ENCODE measurements around the gene DLGAP4.

DNA sequence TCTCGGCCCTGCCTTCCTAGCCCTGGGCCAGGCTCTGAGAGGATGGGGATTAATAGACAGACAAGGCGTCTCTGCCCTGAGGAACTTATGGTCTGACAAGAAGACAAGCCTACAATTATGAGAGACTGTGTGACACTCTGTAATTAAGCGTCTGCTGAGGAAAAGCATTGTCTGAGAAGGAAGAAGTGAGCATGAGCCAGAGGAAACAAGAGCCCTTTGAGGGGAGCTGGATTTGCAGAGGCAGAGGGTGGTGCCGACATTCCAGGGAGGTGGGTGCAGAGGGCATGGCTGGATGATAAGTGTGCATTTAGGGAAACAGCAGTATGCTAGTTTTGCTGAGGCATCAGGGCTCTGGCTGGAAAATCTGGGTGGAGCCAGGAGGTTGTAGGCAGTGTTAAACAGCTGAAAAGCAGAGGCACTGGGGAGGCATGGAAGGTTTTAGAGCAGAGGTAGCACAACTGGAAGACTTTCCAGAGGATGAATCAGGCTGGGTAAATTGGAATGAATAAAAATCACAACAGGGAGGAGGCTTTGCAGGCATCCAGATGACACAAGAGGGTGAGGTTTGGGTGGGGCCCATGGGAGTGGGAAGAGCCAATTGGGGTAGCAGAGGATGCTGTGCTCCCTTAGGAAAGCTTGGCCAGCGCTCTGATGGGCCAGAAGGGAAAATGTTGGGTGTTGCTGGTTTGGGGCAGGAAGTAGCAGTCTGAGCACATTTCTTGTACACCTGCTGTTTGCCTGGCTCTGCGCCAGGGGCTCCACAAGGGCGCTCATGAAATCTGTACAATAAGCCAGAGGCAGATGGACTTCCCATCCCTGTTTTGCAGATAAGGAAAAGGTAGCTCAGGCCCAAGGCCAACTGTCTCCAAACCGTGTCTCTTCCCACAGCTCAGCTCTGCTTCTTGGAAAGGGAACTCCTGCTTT is 161.2 kb downstream of the DLGAP4 start:
- TF ChIP-seq, protein P1, sequence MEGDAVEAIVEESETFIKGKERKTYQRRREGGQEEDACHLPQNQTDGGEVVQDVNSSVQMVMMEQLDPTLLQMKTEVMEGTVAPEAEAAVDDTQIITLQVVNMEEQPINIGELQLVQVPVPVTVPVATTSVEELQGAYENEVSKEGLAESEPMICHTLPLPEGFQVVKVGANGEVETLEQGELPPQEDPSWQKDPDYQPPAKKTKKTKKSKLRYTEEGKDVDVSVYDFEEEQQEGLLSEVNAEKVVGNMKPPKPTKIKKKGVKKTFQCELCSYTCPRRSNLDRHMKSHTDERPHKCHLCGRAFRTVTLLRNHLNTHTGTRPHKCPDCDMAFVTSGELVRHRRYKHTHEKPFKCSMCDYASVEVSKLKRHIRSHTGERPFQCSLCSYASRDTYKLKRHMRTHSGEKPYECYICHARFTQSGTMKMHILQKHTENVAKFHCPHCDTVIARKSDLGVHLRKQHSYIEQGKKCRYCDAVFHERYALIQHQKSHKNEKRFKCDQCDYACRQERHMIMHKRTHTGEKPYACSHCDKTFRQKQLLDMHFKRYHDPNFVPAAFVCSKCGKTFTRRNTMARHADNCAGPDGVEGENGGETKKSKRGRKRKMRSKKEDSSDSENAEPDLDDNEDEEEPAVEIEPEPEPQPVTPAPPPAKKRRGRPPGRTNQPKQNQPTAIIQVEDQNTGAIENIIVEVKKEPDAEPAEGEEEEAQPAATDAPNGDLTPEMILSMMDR (IDR thresholded peaks at IDR 0.05): no peak
- no peak for TF ChIP-seq JUNB (IDR thresholded peaks at IDR 0.05)
- TF ChIP-seq POLR2A (IDR thresholded peaks at IDR 0.05; ENCODE audit: low read length): no peak
- no peak for TF ChIP-seq RAD21 (conservative IDR thresholded peaks at IDR 0.05 in 1 of 2, IDR thresholded peaks at IDR 0.05 in 1 of 2)
- TF ChIP-seq RCOR1 (IDR thresholded peaks at IDR 0.05; ENCODE audit: low read depth, low read length): no peak
- TF ChIP-seq SREBF2 (IDR thresholded peaks at IDR 0.05): no peak
- no peak for TF ChIP-seq SMC3 (IDR thresholded peaks at IDR 0.05)
- TF ChIP-seq RNF2 (IDR thresholded peaks at IDR 0.05; ENCODE audit: borderline replicate concordance, low read depth): no peak
- TF ChIP-seq KDM5A (IDR thresholded peaks at IDR 0.05): no peak
- no peak for TF ChIP-seq EP300 (IDR thresholded peaks at IDR 0.05)
- no peak for TF ChIP-seq MAZ (IDR thresholded peaks at IDR 0.05; ENCODE audit: borderline replicate concordance, low read depth, low read length)
- TF ChIP-seq KDM1A (IDR thresholded peaks at IDR 0.05; ENCODE audit: low read depth): 0 out of 2 replicates have a peak, but pooled peaks have one; percentile 33
- no peak for TF ChIP-seq TP53 (CRISPR knock-in tag; IDR thresholded peaks at IDR 0.05)
- TF ChIP-seq, protein P2, sequence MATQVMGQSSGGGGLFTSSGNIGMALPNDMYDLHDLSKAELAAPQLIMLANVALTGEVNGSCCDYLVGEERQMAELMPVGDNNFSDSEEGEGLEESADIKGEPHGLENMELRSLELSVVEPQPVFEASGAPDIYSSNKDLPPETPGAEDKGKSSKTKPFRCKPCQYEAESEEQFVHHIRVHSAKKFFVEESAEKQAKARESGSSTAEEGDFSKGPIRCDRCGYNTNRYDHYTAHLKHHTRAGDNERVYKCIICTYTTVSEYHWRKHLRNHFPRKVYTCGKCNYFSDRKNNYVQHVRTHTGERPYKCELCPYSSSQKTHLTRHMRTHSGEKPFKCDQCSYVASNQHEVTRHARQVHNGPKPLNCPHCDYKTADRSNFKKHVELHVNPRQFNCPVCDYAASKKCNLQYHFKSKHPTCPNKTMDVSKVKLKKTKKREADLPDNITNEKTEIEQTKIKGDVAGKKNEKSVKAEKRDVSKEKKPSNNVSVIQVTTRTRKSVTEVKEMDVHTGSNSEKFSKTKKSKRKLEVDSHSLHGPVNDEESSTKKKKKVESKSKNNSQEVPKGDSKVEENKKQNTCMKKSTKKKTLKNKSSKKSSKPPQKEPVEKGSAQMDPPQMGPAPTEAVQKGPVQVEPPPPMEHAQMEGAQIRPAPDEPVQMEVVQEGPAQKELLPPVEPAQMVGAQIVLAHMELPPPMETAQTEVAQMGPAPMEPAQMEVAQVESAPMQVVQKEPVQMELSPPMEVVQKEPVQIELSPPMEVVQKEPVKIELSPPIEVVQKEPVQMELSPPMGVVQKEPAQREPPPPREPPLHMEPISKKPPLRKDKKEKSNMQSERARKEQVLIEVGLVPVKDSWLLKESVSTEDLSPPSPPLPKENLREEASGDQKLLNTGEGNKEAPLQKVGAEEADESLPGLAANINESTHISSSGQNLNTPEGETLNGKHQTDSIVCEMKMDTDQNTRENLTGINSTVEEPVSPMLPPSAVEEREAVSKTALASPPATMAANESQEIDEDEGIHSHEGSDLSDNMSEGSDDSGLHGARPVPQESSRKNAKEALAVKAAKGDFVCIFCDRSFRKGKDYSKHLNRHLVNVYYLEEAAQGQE (IDR thresholded peaks at IDR 0.05): no peak
